IMR-90 (cell line): Measurements from ENCODE around the gene ADM. TPM values are rescaled to one million over a fixed set of nuclear protein-coding genes. Genes with fewer than 3 reads are reported as not detected.

Source experiments
- ATAC-seq: fragments of 200-7000 bp; cut with Tn5 transposase; 2 replicates; pipeline ENCODE4 v1.9.1; 2020; ENCODE audit warnings: low read depth, mild to moderate bottlenecking, moderate library complexity
- BruUV-seq: library from RNA; stranded (reverse); fragments of 400-500 nt; replicated peaks from 2 replicates; lab custom pipeline; 2021; lab: Mats Ljungman, UMichigan
- CTCF ChIA-PET: fragments of 300-600 bp; formaldehyde crosslinking; extraction: SDS; loops from one replicate; lab custom pipeline; 2021; ENCODE audit warnings: antibody characterized with exemption; lab: Yijun Ruan, JAX
- POLR2A ChIA-PET: fragments of 300-600 bp; sonication (Branson Sonifier 250); formaldehyde crosslinking; loops from one replicate; lab custom pipeline; 2022; ENCODE audit warnings: antibody characterized with exemption; ENCODE audit not compliant: unreplicated experiment; lab: Charles Lee
- DNase-seq: peaks from one replicate; pipeline ENCODE4 v3.0.0; 2013
- H2AFZ ChIP-seq: replicated peaks from 2 replicates; pipeline ENCODE3; 2013; ENCODE audit warnings: low read length, mild to moderate bottlenecking; ENCODE audit not compliant: poor library complexity
- H2AK5ac ChIP-seq: 2 replicates; pipeline ENCODE4 v1.6.1; 2013; ENCODE audit warnings: low read depth, low read length, inconsistent platforms
- H2AK9ac ChIP-seq: replicated peaks from 2 replicates; pipeline ENCODE3; 2013; ENCODE audit warnings: mild to moderate bottlenecking, low read depth, low read length, moderate library complexity; ENCODE audit not compliant: poor library complexity
- H2BK120ac ChIP-seq: 2 replicates; pipeline ENCODE4 v1.6.1; 2013; ENCODE audit warnings: low read depth, low read length, inconsistent platforms
- H2BK15ac ChIP-seq: 3 replicates; pipeline ENCODE4 v1.6.1; 2013; ENCODE audit warnings: low read depth, low read length, inconsistent platforms
- H2BK20ac ChIP-seq: 2 replicates; pipeline ENCODE4 v1.6.1; 2013; ENCODE audit warnings: low read depth, mild to moderate bottlenecking, inconsistent platforms, low read length, moderate library complexity
- H2BK5ac ChIP-seq: 2 replicates; pipeline ENCODE4 v1.6.1; 2013; ENCODE audit warnings: mild to moderate bottlenecking, low read depth, low read length, inconsistent platforms; ENCODE audit not compliant: poor library complexity, severe bottlenecking
- H3K14ac ChIP-seq: replicated peaks from 2 replicates; pipeline ENCODE4 v1.6.1; 2013; ENCODE audit warnings: low read depth, low read length, inconsistent platforms
- H3K18ac ChIP-seq: 2 replicates; pipeline ENCODE4 v1.6.1; 2013; ENCODE audit warnings: low read depth, low read length, control low read depth
- H3K23ac ChIP-seq: 2 replicates; pipeline ENCODE4 v1.6.1; 2013; ENCODE audit warnings: low read depth, low read length, inconsistent platforms
- H3K27ac ChIP-seq: 2 replicates; pipeline ENCODE4 v1.5.1; 2013; ENCODE audit warnings: mild to moderate bottlenecking, control low read depth, low read length; ENCODE audit not compliant: insufficient read depth
- H3K27me3 ChIP-seq: 2 replicates; pipeline ENCODE4 v1.6.1; 2013; ENCODE audit warnings: low read length; ENCODE audit not compliant: control insufficient read depth, insufficient read depth
- H3K36me3 ChIP-seq: 2 replicates; pipeline ENCODE4 v1.6.1; 2013; ENCODE audit warnings: low read length, mixed read lengths; ENCODE audit not compliant: control insufficient read depth, insufficient read depth
- H3K4ac ChIP-seq: 2 replicates; pipeline ENCODE4 v1.6.1; 2013; ENCODE audit warnings: low read depth, low read length, inconsistent platforms
- H3K4me1 ChIP-seq: 2 replicates; pipeline ENCODE4 v1.6.1; 2013; ENCODE audit warnings: low read length, mixed read lengths; ENCODE audit not compliant: control insufficient read depth, insufficient read depth
- H3K4me2 ChIP-seq: 2 replicates; pipeline ENCODE4 v1.6.1; 2013; ENCODE audit warnings: low read depth, mild to moderate bottlenecking, control low read depth, low read length, moderate library complexity
- H3K4me3 ChIP-seq: 2 replicates; pipeline ENCODE4 v1.5.1; 2013; ENCODE audit warnings: low read depth, mild to moderate bottlenecking, control low read depth, low read length, moderate library complexity; ENCODE audit not compliant: insufficient read depth
- H3K56ac ChIP-seq: 2 replicates; pipeline ENCODE4 v1.6.1; 2013; ENCODE audit warnings: low read length, inconsistent platforms; ENCODE audit not compliant: insufficient read depth; ENCODE audit errors: extremely low read depth
- H3K79me1 ChIP-seq, 2 experiments: 2 replicates each; pipeline ENCODE4 v1.6.1; 2013; ENCODE audit warnings: low read length in 2 of 2, inconsistent platforms in 1 of 2, low read depth in 1 of 2
- H3K9ac ChIP-seq: 2 replicates; pipeline ENCODE4 v1.6.1; 2013; ENCODE audit warnings: low read depth, low read length, control low read depth
- H3K9me1 ChIP-seq: 2 replicates; pipeline ENCODE4 v1.6.1; 2013; ENCODE audit warnings: low read length, inconsistent platforms; ENCODE audit not compliant: insufficient read depth
- H3K9me3 ChIP-seq: 2 replicates; pipeline ENCODE4 v1.6.1; 2013; ENCODE audit warnings: low read length; ENCODE audit not compliant: control insufficient read depth, insufficient read depth
- H4K20me1 ChIP-seq: 2 replicates; pipeline ENCODE4 v1.6.1; 2013; ENCODE audit warnings: low read length, inconsistent platforms; ENCODE audit not compliant: insufficient read depth
- H4K5ac ChIP-seq: 2 replicates; pipeline ENCODE4 v1.6.1; 2013; ENCODE audit warnings: mild to moderate bottlenecking, low read depth, low read length, control low read depth
- H4K8ac ChIP-seq, 2 experiments: 2 replicates each; pipeline ENCODE4 v1.6.1; 2013; ENCODE audit warnings: low read depth in 2 of 2, low read length in 2 of 2, control low read depth in 1 of 2, inconsistent platforms in 1 of 2
- H4K91ac ChIP-seq: 2 replicates; pipeline ENCODE4 v1.6.1; 2013; ENCODE audit warnings: low read depth, low read length, inconsistent platforms; ENCODE audit not compliant: insufficient read depth
- BHLHE40 ChIP-seq: fragments of 150-350 bp; IDR thresholded peaks from 2 replicates; pipeline ENCODE4 v1.6.1; 2016; ENCODE audit warnings: mild to moderate bottlenecking, low read depth, low read length
- CEBPB ChIP-seq: IDR thresholded peaks from 2 replicates; pipeline ENCODE4 v1.6.1; 2012; ENCODE audit warnings: low read depth, low read length, improper control_type of control experiment
- CHD1 ChIP-seq: IDR thresholded peaks from 2 replicates; pipeline ENCODE4 v1.6.1; 2012; ENCODE audit warnings: low read depth, low read length, improper control_type of control experiment
- FOS ChIP-seq: fragments of 150-350 bp; IDR thresholded peaks from 2 replicates; pipeline ENCODE4 v1.6.1; 2016; ENCODE audit warnings: low read depth, low read length
- MAZ ChIP-seq: IDR thresholded peaks from 2 replicates; pipeline ENCODE4 v1.6.1; 2012; ENCODE audit warnings: low read depth, mild to moderate bottlenecking, low read length, improper control_type of control experiment, moderate library complexity, borderline replicate concordance
- MXI1 ChIP-seq: IDR thresholded peaks from 2 replicates; pipeline ENCODE4 v1.6.1; 2012; ENCODE audit warnings: low read depth, mild to moderate bottlenecking, low read length, moderate library complexity, borderline replicate concordance
- NFE2L2 ChIP-seq: fragments of 150-350 bp; IDR thresholded peaks from 2 replicates; pipeline ENCODE4 v1.6.1; 2016; ENCODE audit warnings: low read depth, mild to moderate bottlenecking, low read length
- RFX5 ChIP-seq: IDR thresholded peaks from 2 replicates; pipeline ENCODE4 v1.8.0; 2012; ENCODE audit warnings: low read depth, mild to moderate bottlenecking, low read length, moderate library complexity
- SMC3 ChIP-seq: fragments of 150-350 bp; IDR thresholded peaks from 2 replicates; pipeline ENCODE4 v1.6.1; 2016; ENCODE audit warnings: low read depth, mild to moderate bottlenecking, antibody characterized with exemption, low read length, moderate library complexity
- WGBS, 2 experiments: methylation state at CpG; one replicate each; pipeline versions ENCODE4 v1.1.5 to v1.1.7; 2013; ENCODE audit warnings: missing lambda C conversion rate in 2 of 2; ENCODE audit not compliant: insufficient read length in 1 of 2; ENCODE audit errors: extremely low coverage in 2 of 2; 5-methylcytosine and 5-hydroxymethylcytosine counted together
- dilution Hi-C: fragments of 300-500 bp; cut with HindIII; formaldehyde crosslinking; loops from one replicate; pipeline ENCODE4 v1.14.3; 2018; ENCODE audit warnings: low sequenced_read_pairs; ENCODE audit not compliant: unreplicated experiment
- in situ Hi-C: fragments of 300-500 bp; cut with MboI; formaldehyde crosslinking; loops from 3 replicates; pipeline ENCODE4 v1.14.3; 2019; ENCODE audit warnings: low sequenced_read_pairs, inconsistent platforms, mixed read lengths
- intact Hi-C: fragments of 100-400 bp; cut with micrococcal nuclease; formaldehyde crosslinking; loops from 2 replicates; pipeline ENCODE4 v1.10.0; 2022
- polyA plus RNA-seq, 3 experiments: library from polyadenylated mRNA; depleted of rRNA; stranded (reverse); fragments of >200 nt; gene quantifications; 2 replicates each; pipeline ENCODE4 v1.2.3, GENCODE V29; 2012; ENCODE audit warnings: low replicate concordance in 1 of 3
- total RNA-seq: library from RNA; depleted of rRNA; stranded (reverse); fragments of >200 nt; gene quantifications from 2 replicates; pipeline ENCODE4 v1.2.3, GENCODE V29; 2012
- TF ChIP-seq, protein P1 (sequence below): fragments of 150-350 bp; IDR thresholded peaks from 2 replicates; pipeline ENCODE4 v1.6.1; 2017; ENCODE audit warnings: mild to moderate bottlenecking, antibody characterized with exemption, low read length, low read depth

ADM gene
- total and polyA plus RNA-seq, 2 of the 4 experiments (the other 2 are of a cell fraction) = 357 to 559 TPM

DNA sequence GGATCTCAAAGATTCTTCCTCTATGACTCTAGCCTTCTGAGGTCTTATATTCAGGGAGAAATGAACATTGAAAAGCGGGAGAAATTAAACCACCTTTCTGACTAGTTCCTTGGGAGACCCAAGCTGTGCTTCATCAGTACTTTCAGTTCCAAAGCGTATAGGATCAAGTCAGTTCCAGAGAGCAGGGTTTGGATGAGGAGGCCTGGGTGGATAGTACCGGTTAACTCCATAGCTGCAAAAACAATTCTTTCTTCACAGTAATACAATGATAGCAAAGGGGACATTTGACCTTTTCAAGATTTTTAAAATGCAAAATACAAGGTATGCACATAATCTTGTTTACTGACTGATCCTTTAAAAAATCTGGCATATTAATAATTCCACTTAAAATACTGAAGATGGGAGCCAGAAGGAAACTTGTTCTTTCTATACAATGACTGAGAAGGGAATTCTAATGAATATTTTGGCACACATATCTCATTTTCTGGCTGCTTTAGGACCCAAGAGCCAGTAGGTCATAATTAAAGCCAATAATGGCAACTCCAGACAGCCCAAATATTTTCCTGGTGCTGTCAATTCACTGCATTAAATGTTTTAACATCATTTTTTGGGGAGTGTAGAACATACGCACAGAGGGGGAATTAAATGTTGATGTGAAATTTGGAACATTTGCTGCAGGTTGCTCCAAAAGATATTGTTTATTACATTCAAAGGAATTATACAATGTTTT, 16.0 kb downstream of the ADM start (continued):
- TF ChIP-seq CEBPB (no peak), FOS (no peak), BHLHE40 (no peak)

DNA sequence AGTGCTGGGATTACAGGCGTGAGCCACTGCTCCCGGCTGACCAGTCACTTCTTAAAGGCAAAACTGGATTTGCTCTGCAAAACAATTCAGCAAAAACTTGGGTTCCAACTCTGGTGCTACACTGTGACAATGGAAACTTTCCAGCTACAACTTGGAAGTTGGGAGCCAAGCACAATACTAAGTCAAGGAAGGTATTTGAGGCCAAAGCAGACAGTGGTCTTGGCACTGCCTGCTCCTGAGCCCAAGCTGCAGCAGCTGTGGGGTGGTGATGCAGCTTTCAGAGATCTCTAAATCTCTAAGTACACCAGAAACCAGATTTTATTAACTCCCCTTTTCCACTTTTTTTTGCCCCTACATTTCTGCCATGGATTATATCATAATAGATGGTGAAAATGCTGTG, 17.5 kb downstream of the ADM start:
- no peak for DNase-seq
- H4K8ac ChIP-seq = peak overlapping the region; percentile 64 to 85
- H3K79me1 ChIP-seq = peaks cover 0 to 14% of the 10 kb centered on the region in 2 experiments; a peak in 2 of 4 replicates
- H3K4ac ChIP-seq = peak overlapping the region; percentile 91
- peak overlapping the region; percentile 4 for H2AFZ ChIP-seq
- H2BK20ac ChIP-seq = peak overlapping the region; percentile 89
- WGBS, 2 experiments = 69% methylated on average over 2 of the region's 2 CpGs; no CpG with 5 or more reads in 1 of the 2 experiments
- H3K18ac ChIP-seq = peak overlapping the region; percentile 89
- H3K9ac ChIP-seq = peak overlapping the region; percentile 41
- peak overlapping the region; percentile 62 for H2BK5ac ChIP-seq
- peaks cover 24% of the 10 kb centered on the region for H3K9me1 ChIP-seq
- no peaks in the 10 kb centered on the region for H3K9me3 ChIP-seq
- peak overlapping the region; percentile 72 for H4K91ac ChIP-seq
- H3K36me3 ChIP-seq = no peaks in the 10 kb centered on the region
- H2BK120ac ChIP-seq = peak overlapping the region; percentile 91
- peak overlapping the region; percentile 68 for H3K27ac ChIP-seq
- peak overlapping the region; percentile 77; the same call in 1 of the 2 replicates for H3K14ac ChIP-seq
- no TSS peak for BruUV-seq
- peak overlapping the region; percentile 69; the same call in 1 of the 3 replicates for H2BK15ac ChIP-seq
- CTCF ChIA-PET = no interaction called here
- H4K5ac ChIP-seq = peak overlapping the region; percentile 82
- H2AK5ac ChIP-seq = peak overlapping the region; percentile 96
- POLR2A ChIA-PET = no interaction called here
- no peak overlapping the region for H3K4me3 ChIP-seq
- H3K4me1 ChIP-seq = peaks cover 40% of the 10 kb centered on the region
- H4K20me1 ChIP-seq = no peaks in the 10 kb centered on the region
- dilution Hi-C loops (no loop called here), in situ Hi-C loops (loop anchor here (5.0 to 25.0 kb wide), 2 partner anchors 560 to 710 kb away; no protein-coding TSS in a partner anchor), intact Hi-C loops (loop anchor here (2.0 to 10.0 kb wide), 3 partner anchors 202 to 708 kb away; no protein-coding TSS in a partner anchor)
- TF ChIP-seq BHLHE40 (no peak), MAZ (no peak), RFX5 (no peak), NFE2L2 (no peak), MXI1 (no peak), SMC3 (no peak), CHD1 (no peak)
- TF ChIP-seq, protein P1, sequence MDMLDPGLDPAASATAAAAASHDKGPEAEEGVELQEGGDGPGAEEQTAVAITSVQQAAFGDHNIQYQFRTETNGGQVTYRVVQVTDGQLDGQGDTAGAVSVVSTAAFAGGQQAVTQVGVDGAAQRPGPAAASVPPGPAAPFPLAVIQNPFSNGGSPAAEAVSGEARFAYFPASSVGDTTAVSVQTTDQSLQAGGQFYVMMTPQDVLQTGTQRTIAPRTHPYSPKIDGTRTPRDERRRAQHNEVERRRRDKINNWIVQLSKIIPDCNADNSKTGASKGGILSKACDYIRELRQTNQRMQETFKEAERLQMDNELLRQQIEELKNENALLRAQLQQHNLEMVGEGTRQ = no peak
- H2AK9ac ChIP-seq = no peak overlapping the region
- H3K4me2 ChIP-seq = no peak overlapping the region
- H3K23ac ChIP-seq = peak overlapping the region; percentile 90
- ATAC-seq = no peak
- H3K56ac ChIP-seq = peak overlapping the region; percentile 42; the same call in 1 of the 2 replicates
- H3K27me3 ChIP-seq = no peaks in the 10 kb centered on the region
